Measurements from ENCODE around the gene MAP2K2. TPM values are rescaled to one million over a fixed set of nuclear protein-coding genes. Genes with fewer than 3 reads are reported as not detected.

The MAP2K2 gene
- total and polyA plus RNA-seq, 9 of the 15 experiments (the other 6 are each of a cell fraction or from before 2014, with no cell fraction given): 1.0 to 151 (median 58.3) TPM

DNA sequence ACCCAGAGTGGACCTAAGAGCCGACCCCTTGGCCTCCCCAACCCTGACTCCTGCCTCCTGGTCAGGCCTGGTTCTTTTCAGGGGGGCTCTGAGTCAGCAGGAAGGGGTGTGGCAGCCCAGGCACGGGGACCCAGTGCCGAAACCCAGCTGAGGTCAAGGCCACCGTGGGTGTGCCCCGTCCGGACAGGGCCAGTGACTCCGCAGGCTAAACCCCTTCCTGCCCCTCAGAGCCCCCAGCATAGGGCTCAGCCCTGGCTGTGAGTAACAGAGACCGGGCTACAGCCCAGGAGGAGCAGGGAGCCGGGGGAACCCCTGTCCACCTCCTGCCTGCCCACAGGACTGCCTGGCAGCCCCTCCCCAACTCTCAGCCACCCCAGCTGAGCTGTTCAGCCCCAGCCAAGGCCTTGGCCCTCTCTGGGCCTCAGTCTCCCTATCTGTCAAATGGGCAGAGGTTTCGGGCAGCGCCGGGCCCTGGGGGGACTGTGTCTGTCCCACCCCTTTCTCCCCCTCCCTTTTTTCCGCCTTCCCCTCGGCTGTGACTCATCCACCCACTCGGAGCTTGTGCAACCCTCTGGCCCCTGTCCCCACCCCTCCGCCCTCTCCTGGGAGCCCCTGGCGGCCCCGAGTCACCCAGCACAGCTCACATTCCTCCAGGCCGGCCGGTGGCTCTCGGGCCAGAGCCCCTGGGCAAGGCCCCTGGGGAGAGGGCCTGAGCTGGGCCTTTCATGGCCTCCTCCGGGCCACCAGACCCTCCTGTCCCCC lies 65.8 kb downstream of the MAP2K2 start (continued):
- TF ChIP-seq, protein P1, sequence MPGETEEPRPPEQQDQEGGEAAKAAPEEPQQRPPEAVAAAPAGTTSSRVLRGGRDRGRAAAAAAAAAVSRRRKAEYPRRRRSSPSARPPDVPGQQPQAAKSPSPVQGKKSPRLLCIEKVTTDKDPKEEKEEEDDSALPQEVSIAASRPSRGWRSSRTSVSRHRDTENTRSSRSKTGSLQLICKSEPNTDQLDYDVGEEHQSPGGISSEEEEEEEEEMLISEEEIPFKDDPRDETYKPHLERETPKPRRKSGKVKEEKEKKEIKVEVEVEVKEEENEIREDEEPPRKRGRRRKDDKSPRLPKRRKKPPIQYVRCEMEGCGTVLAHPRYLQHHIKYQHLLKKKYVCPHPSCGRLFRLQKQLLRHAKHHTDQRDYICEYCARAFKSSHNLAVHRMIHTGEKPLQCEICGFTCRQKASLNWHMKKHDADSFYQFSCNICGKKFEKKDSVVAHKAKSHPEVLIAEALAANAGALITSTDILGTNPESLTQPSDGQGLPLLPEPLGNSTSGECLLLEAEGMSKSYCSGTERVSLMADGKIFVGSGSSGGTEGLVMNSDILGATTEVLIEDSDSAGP (CRISPR knock-in tag; IDR thresholded peaks at IDR 0.05): no peak
- TF ChIP-seq FOXK2 (conservative IDR thresholded peaks at IDR 0.05 in 1 of 2, IDR thresholded peaks at IDR 0.05 in 1 of 2; ENCODE audit: low read depth in 2 of 2) (no peak), TARDBP (IDR thresholded peaks at IDR 0.05) (no peak), ZNF12 (CRISPR knock-in tag; IDR thresholded peaks at IDR 0.05) (no peak), RBM17 (IDR thresholded peaks at IDR 0.05; ENCODE audit: borderline replicate concordance, low read depth, low read length) (no peak), ZNF707 (CRISPR knock-in tag; conservative IDR thresholded peaks at IDR 0.05) (no peak), SIN3B (IDR thresholded peaks at IDR 0.05; ENCODE audit: low read depth) (no peak), ZNF175 (CRISPR knock-in tag; IDR thresholded peaks at IDR 0.05; ENCODE audit: low read depth) (no peak)
- TF ChIP-seq, protein P2, sequence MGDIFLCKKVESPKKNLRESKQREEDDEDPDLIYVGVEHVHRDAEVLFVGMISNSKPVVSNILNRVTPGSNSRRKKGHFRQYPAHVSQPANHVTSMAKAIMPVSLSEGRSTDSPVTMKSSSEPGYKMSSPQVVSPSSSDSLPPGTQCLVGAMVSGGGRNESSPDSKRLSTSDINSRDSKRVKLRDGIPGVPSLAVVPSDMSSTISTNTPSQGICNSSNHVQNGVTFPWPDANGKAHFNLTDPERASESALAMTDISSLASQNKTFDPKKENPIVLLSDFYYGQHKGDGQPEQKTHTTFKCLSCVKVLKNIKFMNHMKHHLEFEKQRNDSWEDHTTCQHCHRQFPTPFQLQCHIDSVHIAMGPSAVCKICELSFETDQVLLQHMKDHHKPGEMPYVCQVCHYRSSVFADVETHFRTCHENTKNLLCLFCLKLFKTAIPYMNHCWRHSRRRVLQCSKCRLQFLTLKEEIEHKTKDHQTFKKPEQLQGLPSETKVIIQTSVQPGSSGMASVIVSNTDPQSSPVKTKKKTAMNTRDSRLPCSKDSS (IDR thresholded peaks at IDR 0.05; ENCODE audit: low read depth, partially characterized antibody): no peak
- TF ChIP-seq, protein P3, sequence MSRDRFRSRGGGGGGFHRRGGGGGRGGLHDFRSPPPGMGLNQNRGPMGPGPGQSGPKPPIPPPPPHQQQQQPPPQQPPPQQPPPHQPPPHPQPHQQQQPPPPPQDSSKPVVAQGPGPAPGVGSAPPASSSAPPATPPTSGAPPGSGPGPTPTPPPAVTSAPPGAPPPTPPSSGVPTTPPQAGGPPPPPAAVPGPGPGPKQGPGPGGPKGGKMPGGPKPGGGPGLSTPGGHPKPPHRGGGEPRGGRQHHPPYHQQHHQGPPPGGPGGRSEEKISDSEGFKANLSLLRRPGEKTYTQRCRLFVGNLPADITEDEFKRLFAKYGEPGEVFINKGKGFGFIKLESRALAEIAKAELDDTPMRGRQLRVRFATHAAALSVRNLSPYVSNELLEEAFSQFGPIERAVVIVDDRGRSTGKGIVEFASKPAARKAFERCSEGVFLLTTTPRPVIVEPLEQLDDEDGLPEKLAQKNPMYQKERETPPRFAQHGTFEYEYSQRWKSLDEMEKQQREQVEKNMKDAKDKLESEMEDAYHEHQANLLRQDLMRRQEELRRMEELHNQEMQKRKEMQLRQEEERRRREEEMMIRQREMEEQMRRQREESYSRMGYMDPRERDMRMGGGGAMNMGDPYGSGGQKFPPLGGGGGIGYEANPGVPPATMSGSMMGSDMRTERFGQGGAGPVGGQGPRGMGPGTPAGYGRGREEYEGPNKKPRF (IDR thresholded peaks at IDR 0.05; ENCODE audit: low read depth, low read length): no peak
- TF ChIP-seq, protein P4, sequence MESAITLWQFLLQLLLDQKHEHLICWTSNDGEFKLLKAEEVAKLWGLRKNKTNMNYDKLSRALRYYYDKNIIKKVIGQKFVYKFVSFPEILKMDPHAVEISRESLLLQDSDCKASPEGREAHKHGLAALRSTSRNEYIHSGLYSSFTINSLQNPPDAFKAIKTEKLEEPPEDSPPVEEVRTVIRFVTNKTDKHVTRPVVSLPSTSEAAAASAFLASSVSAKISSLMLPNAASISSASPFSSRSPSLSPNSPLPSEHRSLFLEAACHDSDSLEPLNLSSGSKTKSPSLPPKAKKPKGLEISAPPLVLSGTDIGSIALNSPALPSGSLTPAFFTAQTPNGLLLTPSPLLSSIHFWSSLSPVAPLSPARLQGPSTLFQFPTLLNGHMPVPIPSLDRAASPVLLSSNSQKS (CRISPR knock-in tag; IDR thresholded peaks at IDR 0.05): no peak
- TF ChIP-seq, protein P5, sequence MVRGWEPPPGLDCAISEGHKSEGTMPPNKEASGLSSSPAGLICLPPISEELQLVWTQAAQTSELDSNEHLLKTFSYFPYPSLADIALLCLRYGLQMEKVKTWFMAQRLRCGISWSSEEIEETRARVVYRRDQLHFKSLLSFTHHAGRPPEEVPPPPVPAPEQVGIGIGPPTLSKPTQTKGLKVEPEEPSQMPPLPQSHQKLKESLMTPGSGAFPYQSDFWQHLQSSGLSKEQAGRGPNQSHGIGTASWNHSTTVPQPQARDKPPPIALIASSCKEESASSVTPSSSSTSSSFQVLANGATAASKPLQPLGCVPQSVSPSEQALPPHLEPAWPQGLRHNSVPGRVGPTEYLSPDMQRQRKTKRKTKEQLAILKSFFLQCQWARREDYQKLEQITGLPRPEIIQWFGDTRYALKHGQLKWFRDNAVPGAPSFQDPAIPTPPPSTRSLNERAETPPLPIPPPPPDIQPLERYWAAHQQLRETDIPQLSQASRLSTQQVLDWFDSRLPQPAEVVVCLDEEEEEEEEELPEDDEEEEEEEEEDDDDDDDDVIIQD (CRISPR knock-in tag; IDR thresholded peaks at IDR 0.05): no peak
- TF ChIP-seq, protein P6, sequence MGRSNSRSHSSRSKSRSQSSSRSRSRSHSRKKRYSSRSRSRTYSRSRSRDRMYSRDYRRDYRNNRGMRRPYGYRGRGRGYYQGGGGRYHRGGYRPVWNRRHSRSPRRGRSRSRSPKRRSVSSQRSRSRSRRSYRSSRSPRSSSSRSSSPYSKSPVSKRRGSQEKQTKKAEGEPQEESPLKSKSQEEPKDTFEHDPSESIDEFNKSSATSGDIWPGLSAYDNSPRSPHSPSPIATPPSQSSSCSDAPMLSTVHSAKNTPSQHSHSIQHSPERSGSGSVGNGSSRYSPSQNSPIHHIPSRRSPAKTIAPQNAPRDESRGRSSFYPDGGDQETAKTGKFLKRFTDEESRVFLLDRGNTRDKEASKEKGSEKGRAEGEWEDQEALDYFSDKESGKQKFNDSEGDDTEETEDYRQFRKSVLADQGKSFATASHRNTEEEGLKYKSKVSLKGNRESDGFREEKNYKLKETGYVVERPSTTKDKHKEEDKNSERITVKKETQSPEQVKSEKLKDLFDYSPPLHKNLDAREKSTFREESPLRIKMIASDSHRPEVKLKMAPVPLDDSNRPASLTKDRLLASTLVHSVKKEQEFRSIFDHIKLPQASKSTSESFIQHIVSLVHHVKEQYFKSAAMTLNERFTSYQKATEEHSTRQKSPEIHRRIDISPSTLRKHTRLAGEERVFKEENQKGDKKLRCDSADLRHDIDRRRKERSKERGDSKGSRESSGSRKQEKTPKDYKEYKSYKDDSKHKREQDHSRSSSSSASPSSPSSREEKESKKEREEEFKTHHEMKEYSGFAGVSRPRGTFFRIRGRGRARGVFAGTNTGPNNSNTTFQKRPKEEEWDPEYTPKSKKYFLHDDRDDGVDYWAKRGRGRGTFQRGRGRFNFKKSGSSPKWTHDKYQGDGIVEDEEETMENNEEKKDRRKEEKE (IDR thresholded peaks at IDR 0.05; ENCODE audit: borderline replicate concordance in 1 of 2, control insufficient read depth in 1 of 2, low read depth in 2 of 2, low read length in 1 of 2): no peak
